ENCODE results near the gene STXBP5L. TPM values are rescaled to one million over a fixed set of nuclear protein-coding genes. Genes with fewer than 3 reads are reported as not detected.

Gene STXBP5L
- total RNA-seq, 2 experiments from 2014 or later = 2.7 to 10.5 TPM

DNA sequence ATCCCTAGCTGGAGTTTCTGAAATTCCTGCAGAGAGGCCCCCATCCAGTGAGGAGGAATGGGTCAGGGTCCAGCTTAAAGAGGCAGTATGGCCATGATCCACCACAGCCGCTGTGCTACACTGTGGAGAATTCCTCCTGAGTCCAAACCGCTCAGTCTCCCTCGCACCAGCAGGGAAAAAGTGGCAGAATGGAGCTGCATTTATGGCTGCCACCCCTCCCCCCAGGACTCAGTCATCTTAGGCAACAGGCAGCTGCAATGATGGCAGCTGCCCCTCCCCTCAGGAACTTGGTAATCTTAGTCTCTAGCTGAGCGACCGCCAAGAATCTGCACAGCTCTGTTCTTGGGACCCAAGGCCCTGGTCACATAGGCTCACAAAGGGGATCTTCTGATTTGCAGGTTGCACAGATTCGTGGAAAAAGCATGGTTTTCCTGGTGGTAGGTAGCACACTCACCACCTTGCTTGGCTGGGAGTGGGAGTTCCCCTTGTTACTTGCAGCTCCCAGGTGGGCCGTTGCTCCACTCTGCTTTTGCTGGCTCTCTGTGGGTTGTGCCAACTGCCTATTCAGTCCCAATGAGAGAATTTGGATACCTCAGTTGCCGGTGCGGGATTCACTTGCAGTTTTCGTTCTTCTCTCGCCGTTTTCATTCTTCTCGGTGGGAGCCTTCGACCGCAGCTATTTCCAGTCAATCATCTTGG, 204.1 kb downstream of the STXBP5L start:
- Histone ChIP-seq H3K36me3 (ENCODE audit: insufficient read depth, low read length) (no peaks in the 10 kb centered on the region), H2AFZ (ENCODE audit: low read length) (no peak overlapping the region), H3K9me3 (ENCODE audit: low read length) (no peaks in the 10 kb centered on the region), H3K4me1 (ENCODE audit: insufficient read depth, low read length, poor library complexity, severe bottlenecking) (no peaks in the 10 kb centered on the region), H3K9me2 (ENCODE audit: insufficient read depth, low read length) (no peaks in the 10 kb centered on the region), H3K4me3 (ENCODE audit: low read depth, low read length, poor library complexity, severe bottlenecking) (no peak overlapping the region), H4K20me1 (ENCODE audit: insufficient read depth, low read length) (no peaks in the 10 kb centered on the region), H3K27ac (ENCODE audit: low read depth, low read length, poor library complexity, severe bottlenecking) (no peak overlapping the region), H3K79me2 (ENCODE audit: insufficient read depth, low read depth, low read length) (no peaks in the 10 kb centered on the region), H3K4me2 (ENCODE audit: low read length) (no peak overlapping the region)
- CTCF ChIA-PET (ENCODE audit: unreplicated experiment) = no interaction called here
- no peak for TF ChIP-seq EZH2phosphoT487 (IDR thresholded peaks at IDR 0.05; ENCODE audit: borderline replicate concordance, low read depth, low read length)
- TF ChIP-seq, protein P1, sequence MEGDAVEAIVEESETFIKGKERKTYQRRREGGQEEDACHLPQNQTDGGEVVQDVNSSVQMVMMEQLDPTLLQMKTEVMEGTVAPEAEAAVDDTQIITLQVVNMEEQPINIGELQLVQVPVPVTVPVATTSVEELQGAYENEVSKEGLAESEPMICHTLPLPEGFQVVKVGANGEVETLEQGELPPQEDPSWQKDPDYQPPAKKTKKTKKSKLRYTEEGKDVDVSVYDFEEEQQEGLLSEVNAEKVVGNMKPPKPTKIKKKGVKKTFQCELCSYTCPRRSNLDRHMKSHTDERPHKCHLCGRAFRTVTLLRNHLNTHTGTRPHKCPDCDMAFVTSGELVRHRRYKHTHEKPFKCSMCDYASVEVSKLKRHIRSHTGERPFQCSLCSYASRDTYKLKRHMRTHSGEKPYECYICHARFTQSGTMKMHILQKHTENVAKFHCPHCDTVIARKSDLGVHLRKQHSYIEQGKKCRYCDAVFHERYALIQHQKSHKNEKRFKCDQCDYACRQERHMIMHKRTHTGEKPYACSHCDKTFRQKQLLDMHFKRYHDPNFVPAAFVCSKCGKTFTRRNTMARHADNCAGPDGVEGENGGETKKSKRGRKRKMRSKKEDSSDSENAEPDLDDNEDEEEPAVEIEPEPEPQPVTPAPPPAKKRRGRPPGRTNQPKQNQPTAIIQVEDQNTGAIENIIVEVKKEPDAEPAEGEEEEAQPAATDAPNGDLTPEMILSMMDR (conservative IDR thresholded peaks at IDR 0.05; ENCODE audit: low read length) = no peak
- intact Hi-C loops (cut with micrococcal nuclease; ENCODE audit: unreplicated experiment) = no loop called here
- BruUV-seq (replicated peaks) = no TSS peak
- no peak for DNase-seq (ENCODE audit: low spot score)
- POLR2A ChIA-PET = no interaction called here

DNA sequence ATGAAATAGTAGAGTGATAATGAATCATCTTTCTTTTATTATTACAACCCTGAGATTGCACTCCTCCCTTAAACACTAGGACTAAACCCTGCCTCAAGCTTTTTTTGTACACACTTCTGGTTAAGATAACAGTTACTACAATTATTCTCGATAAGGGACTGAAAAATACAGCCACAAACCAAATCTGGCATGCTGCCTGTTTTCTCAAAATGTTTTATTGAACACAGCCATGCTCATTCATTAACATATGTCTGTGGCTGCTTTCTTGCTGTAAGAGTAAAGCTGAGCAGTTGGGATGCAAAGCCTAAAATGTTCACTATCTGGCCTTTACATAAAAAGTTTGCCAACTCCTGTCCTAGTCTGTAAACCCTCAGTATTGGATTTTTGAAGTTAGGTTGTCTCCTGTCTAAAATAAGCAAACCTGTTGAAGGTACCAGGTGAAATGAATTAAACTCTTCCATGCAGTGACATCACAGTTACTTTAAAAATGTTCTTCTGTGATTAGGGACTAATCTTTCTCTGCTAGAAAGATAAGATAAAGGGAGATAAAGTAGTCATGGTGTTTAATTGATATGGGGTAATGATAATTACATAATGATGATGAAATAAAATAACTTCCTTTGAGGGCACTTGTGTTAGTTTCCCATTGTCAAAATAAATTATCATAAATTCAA, 218.2 kb downstream of the STXBP5L start:
- Histone ChIP-seq H3K9me3 (ENCODE audit: low read length) (no peaks in the 10 kb centered on the region), H3K9me2 (ENCODE audit: insufficient read depth, low read length) (no peaks in the 10 kb centered on the region), H4K20me1 (ENCODE audit: insufficient read depth, low read length) (no peaks in the 10 kb centered on the region), H3K4me2 (ENCODE audit: low read length) (no peak overlapping the region), H3K4me3 (ENCODE audit: low read depth, low read length, poor library complexity, severe bottlenecking) (no peak overlapping the region), H3K4me1 (ENCODE audit: insufficient read depth, low read length, poor library complexity, severe bottlenecking) (no peaks in the 10 kb centered on the region), H3K27ac (ENCODE audit: low read depth, low read length, poor library complexity, severe bottlenecking) (no peak overlapping the region), H3K36me3 (ENCODE audit: insufficient read depth, low read length) (no peaks in the 10 kb centered on the region), H2AFZ (ENCODE audit: low read length) (no peak overlapping the region), H3K79me2 (ENCODE audit: insufficient read depth, low read depth, low read length) (no peaks in the 10 kb centered on the region)
- DNase-seq (ENCODE audit: low spot score) = no peak
- TF ChIP-seq EZH2phosphoT487 (IDR thresholded peaks at IDR 0.05; ENCODE audit: borderline replicate concordance, low read depth, low read length) = no peak
- TF ChIP-seq, protein P1 (conservative IDR thresholded peaks at IDR 0.05; ENCODE audit: low read length) = no peak
- intact Hi-C loops (cut with micrococcal nuclease; ENCODE audit: unreplicated experiment) = no loop called here
- ChIA-PET POLR2A (interaction anchor here (1.6 kb wide), 1 partner anchor 17 kb away, joined by 4 read pairs; no protein-coding TSS in a partner anchor), CTCF (ENCODE audit: unreplicated experiment) (no interaction called here)
- BruUV-seq (replicated peaks) = no TSS peak

DNA sequence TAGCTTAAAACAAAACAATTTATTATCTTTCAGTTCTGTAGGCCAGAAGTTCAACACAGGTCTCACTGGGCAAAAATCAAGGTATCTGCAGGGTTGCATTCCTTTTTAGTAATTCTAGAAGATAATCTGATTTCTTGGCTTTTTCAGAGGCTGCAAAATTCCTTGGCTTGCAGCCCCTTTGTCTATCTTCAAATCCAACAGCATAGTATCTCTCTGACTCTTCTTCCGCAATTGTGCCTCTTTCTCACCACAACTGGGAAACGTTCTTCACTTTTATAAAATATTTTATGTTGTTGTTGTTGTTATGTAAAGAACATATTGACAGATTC, 218.7 kb downstream of the STXBP5L start:
- no peaks in the 10 kb centered on the region for H3K79me2 ChIP-seq (ENCODE audit: insufficient read depth, low read depth, low read length)
- no peak overlapping the region for H3K4me3 ChIP-seq (ENCODE audit: low read depth, low read length, poor library complexity, severe bottlenecking)
- H3K9me3 ChIP-seq (ENCODE audit: low read length) = no peaks in the 10 kb centered on the region
- no peaks in the 10 kb centered on the region for H3K9me2 ChIP-seq (ENCODE audit: insufficient read depth, low read length)
- no peaks in the 10 kb centered on the region for H3K4me1 ChIP-seq (ENCODE audit: insufficient read depth, low read length, poor library complexity, severe bottlenecking)
- no peaks in the 10 kb centered on the region for H4K20me1 ChIP-seq (ENCODE audit: insufficient read depth, low read length)
- DNase-seq (ENCODE audit: low spot score) = no peak
- no peak overlapping the region for H2AFZ ChIP-seq (ENCODE audit: low read length)
- no peaks in the 10 kb centered on the region for H3K36me3 ChIP-seq (ENCODE audit: insufficient read depth, low read length)
- no TSS peak for BruUV-seq (replicated peaks)
- H3K27ac ChIP-seq (ENCODE audit: low read depth, low read length, poor library complexity, severe bottlenecking) = no peak overlapping the region
- ChIA-PET CTCF (ENCODE audit: unreplicated experiment) (no interaction called here), POLR2A (no interaction called here)
- intact Hi-C loops (cut with micrococcal nuclease; ENCODE audit: unreplicated experiment) = no loop called here
- TF ChIP-seq, protein P1 (conservative IDR thresholded peaks at IDR 0.05; ENCODE audit: low read length) = no peak
- no peak for TF ChIP-seq EZH2phosphoT487 (IDR thresholded peaks at IDR 0.05; ENCODE audit: borderline replicate concordance, low read depth, low read length)
- no peak overlapping the region for H3K4me2 ChIP-seq (ENCODE audit: low read length)

Data from OCI-LY7 (cell line).